PFSK-1 (cell line): ENCODE data around the gene SFMBT2.

Source experiments
- FOXP2 ChIP-seq: optimal IDR thresholded peaks from 2 replicates; pipeline ENCODE3; 2011; ENCODE audit warnings: borderline replicate concordance, control low read depth, inconsistent platforms; ENCODE audit not compliant: insufficient read depth; ENCODE audit errors: extremely low read length, extremely low read depth
- POLR2AphosphoS5 ChIP-seq: IDR thresholded peaks from 2 replicates; pipeline ENCODE4 v1.6.1; 2012; ENCODE audit warnings: low read depth, mild to moderate bottlenecking, control low read depth, low read length, moderate library complexity
- SIN3A ChIP-seq: IDR thresholded peaks from 2 replicates; pipeline ENCODE4 v1.6.1; 2012; ENCODE audit warnings: mild to moderate bottlenecking, low read length, moderate library complexity, borderline replicate concordance; ENCODE audit not compliant: insufficient read depth
- TAF1 ChIP-seq: IDR thresholded peaks from 2 replicates; pipeline ENCODE4 v1.6.1; 2012; ENCODE audit warnings: low read length, control low read depth, borderline replicate concordance; ENCODE audit not compliant: insufficient read depth
- TF ChIP-seq, protein P1 (sequence below), 2 experiments: IDR thresholded peaks; 2 replicates each; pipeline versions ENCODE4 v1.6.1 to v1.8.0; 2011 to 2012; ENCODE audit warnings: low read depth in 2 of 2, low read length in 2 of 2, control low read depth in 1 of 2, inconsistent platforms in 1 of 2, mild to moderate bottlenecking in 1 of 2, moderate library complexity in 1 of 2; ENCODE audit not compliant: insufficient read depth in 1 of 2

Gene SFMBT2

GRCh38 chr10:7419998-7420397 lies 9.2 kb upstream of the SFMBT2 start:
- TF ChIP-seq POLR2AphosphoS5 (no peak), TAF1 (no peak), FOXP2 (no peak), SIN3A (no peak)
- TF ChIP-seq, protein P1, sequence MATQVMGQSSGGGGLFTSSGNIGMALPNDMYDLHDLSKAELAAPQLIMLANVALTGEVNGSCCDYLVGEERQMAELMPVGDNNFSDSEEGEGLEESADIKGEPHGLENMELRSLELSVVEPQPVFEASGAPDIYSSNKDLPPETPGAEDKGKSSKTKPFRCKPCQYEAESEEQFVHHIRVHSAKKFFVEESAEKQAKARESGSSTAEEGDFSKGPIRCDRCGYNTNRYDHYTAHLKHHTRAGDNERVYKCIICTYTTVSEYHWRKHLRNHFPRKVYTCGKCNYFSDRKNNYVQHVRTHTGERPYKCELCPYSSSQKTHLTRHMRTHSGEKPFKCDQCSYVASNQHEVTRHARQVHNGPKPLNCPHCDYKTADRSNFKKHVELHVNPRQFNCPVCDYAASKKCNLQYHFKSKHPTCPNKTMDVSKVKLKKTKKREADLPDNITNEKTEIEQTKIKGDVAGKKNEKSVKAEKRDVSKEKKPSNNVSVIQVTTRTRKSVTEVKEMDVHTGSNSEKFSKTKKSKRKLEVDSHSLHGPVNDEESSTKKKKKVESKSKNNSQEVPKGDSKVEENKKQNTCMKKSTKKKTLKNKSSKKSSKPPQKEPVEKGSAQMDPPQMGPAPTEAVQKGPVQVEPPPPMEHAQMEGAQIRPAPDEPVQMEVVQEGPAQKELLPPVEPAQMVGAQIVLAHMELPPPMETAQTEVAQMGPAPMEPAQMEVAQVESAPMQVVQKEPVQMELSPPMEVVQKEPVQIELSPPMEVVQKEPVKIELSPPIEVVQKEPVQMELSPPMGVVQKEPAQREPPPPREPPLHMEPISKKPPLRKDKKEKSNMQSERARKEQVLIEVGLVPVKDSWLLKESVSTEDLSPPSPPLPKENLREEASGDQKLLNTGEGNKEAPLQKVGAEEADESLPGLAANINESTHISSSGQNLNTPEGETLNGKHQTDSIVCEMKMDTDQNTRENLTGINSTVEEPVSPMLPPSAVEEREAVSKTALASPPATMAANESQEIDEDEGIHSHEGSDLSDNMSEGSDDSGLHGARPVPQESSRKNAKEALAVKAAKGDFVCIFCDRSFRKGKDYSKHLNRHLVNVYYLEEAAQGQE (IDR thresholded peaks at IDR 0.05; ENCODE audit: insufficient read depth in 1 of 2, low read depth in 2 of 2, low read length in 2 of 2) = no peak

DNA sequence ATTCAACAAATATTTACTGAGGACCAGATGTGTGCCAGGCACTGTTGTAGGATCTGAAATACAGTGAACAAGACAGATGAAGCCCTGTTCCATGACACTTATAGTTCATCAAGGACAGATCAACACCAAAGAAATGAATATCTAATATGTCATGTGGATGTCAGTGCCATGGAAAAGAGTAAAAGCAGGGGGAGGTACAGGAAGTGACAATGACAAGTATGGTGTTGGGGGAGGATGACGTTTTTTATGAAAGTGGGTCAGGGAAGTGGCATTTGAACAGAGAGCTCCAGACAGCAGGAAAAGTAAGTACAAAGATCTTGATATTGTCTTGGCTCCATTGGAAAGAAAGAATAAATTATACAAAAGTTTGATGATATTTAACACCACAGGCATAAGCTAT lies 7.0 kb upstream of the SFMBT2 start:
- TF ChIP-seq FOXP2 (no peak), SIN3A (no peak), TAF1 (no peak), POLR2AphosphoS5 (no peak)
- TF ChIP-seq, protein P1 (IDR thresholded peaks at IDR 0.05; ENCODE audit: insufficient read depth in 1 of 2, low read depth in 2 of 2, low read length in 2 of 2) = no peak

- no peak for TF ChIP-seq FOXP2
- TF ChIP-seq, protein P1 (IDR thresholded peaks at IDR 0.05; ENCODE audit: insufficient read depth in 1 of 2, low read depth in 2 of 2, low read length in 2 of 2) = no peak
- TF ChIP-seq POLR2AphosphoS5 = no peak
- TF ChIP-seq TAF1 = no peak
- TF ChIP-seq SIN3A = no peak
These were observed 6.3 kb upstream of the SFMBT2 start for GRCh38 chr10:7417103-7417623.

GRCh38 chr10:7414766-7415165 lies 3.9 kb upstream of the SFMBT2 start:
- TF ChIP-seq TAF1 = no peak
- no peak for TF ChIP-seq SIN3A
- TF ChIP-seq, protein P1 (IDR thresholded peaks at IDR 0.05; ENCODE audit: insufficient read depth in 1 of 2, low read depth in 2 of 2, low read length in 2 of 2) = no peak
- no peak for TF ChIP-seq FOXP2
- no peak for TF ChIP-seq POLR2AphosphoS5

- TF ChIP-seq, protein P1 (IDR thresholded peaks at IDR 0.05; ENCODE audit: insufficient read depth in 1 of 2, low read depth in 2 of 2, low read length in 2 of 2) = no peak
- TF ChIP-seq FOXP2 (no peak), POLR2AphosphoS5 (no peak), TAF1 (no peak), SIN3A (no peak)
These were observed 2.1 kb upstream of the SFMBT2 start for GRCh38 chr10:7412928-7413282.
